Measurements from ENCODE around the gene KCNQ1. TPM values are rescaled to one million over a fixed set of nuclear protein-coding genes. Genes with fewer than 3 reads are reported as not detected.
A peak's percentile ranks its signal among the peaks of the same experiment; 100 is the strongest.

Gene KCNQ1
- total and polyA plus RNA-seq, 8 donors, result 14.0 to 61.1 (median 46.7) TPM

GRCh38 chr11:2775083-2775625, 330.3 kb downstream of the KCNQ1 start:
- TF ChIP-seq, protein P1, sequence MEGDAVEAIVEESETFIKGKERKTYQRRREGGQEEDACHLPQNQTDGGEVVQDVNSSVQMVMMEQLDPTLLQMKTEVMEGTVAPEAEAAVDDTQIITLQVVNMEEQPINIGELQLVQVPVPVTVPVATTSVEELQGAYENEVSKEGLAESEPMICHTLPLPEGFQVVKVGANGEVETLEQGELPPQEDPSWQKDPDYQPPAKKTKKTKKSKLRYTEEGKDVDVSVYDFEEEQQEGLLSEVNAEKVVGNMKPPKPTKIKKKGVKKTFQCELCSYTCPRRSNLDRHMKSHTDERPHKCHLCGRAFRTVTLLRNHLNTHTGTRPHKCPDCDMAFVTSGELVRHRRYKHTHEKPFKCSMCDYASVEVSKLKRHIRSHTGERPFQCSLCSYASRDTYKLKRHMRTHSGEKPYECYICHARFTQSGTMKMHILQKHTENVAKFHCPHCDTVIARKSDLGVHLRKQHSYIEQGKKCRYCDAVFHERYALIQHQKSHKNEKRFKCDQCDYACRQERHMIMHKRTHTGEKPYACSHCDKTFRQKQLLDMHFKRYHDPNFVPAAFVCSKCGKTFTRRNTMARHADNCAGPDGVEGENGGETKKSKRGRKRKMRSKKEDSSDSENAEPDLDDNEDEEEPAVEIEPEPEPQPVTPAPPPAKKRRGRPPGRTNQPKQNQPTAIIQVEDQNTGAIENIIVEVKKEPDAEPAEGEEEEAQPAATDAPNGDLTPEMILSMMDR (IDR thresholded peaks at IDR 0.05), result no peak
- no peak for FAIRE-seq
- Histone ChIP-seq H3K27ac (no peak overlapping the region), H3K4me3 (no peak overlapping the region), H3K4me1 (peaks cover 21 to 23% (median 21%) of the 10 kb centered on the region in 3 donors), H3K27me3 (no peaks in the 10 kb centered on the region), H3K36me3 (no peaks in the 10 kb centered on the region), H3K9me3 (no peaks in the 10 kb centered on the region)
- peak in 5 of 6 donors; percentile 7 to 61 (median 22) for DNase-seq
- WGBS, 2 donors, result 87 to 90% methylated on average over 5 of the region's 5 CpGs
- intact Hi-C loops (cut with DNase I), result no loop called here
- ATAC-seq, result no peak

DNA sequence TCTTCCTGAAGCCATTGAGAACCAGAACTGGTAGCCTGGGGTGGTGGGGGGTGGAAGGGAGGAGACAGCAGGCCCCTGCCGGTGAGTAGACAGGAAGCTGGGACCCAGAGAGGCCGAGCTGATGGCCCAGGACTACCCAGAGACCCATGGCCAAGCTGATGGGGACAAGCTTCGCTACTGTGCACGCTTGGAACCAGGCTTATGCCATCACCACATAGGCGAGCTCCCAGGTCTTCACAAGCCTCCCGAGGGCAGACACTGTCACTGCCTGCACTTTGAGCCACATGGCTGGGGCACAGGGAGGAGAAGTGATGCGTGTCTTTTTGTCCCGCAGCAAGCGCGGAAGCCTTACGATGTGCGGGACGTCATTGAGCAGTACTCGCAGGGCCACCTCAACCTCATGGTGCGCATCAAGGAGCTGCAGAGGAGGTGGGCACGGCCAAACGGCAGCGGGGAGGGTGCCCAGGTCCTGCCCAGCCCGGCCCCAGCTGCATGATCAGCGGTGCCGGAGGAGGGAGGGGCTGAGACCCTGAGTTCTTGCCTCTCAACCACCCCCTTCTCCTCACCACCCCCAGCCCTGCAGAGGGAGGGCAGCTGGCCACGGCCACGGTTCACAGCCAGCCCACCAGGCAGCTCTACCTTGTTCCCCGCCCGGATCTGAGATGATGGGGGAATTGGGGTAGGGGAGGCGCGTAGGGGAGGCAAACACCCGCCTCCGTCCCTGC, 331.0 kb downstream of the KCNQ1 start:
- no peaks in the 10 kb centered on the region for H3K9me3 ChIP-seq
- ATAC-seq, result no peak
- intact Hi-C loops (cut with DNase I), result no loop called here

DNA sequence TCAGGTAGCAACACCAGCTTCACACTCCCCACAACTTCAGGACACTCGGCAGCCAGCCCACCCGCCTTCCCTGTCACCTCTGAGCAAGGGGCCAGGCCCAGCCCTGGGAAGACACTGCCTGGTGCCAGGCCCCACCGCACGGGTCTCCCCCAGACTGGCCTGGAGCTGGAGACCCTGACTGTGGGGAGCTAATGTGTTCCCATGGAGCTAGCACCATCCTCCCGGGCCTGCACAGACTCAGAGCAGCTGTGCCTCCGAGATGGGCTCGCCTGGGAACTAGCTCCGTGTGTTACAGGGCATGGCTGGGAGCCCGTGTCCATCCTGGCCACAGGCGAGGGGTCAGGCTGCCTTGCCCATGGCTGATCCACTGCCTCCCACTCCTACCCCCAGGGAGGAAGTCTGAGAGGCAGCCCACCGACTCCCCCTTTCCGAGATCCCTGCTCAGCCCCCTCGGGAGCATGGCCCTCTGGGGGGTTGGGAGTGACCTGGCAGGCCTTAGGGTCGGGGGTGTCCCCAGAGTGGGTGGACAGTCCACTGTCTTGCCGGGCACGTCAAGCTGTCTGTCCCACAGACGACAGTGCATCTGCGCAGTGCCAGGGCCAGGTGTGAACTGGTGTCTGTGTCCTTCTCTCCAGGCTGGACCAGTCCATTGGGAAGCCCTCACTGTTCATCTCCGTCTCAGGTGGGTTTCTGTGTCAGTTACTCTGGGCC, 331.7 kb downstream of the KCNQ1 start:
- peak in 5 of 6 donors; percentile 13 to 67 (median 39) for DNase-seq
- FAIRE-seq, result no peak
- H3K27me3 ChIP-seq, result no peaks in the 10 kb centered on the region
- TF ChIP-seq, protein P1 (IDR thresholded peaks at IDR 0.05), result no peak
- intact Hi-C loops (cut with DNase I), result no loop called here
- 94 to 96% methylated on average over 19 of the region's 19 CpGs for WGBS, 2 donors
- no peak overlapping the region for H3K27ac ChIP-seq
- no peaks in the 10 kb centered on the region for H3K9me3 ChIP-seq
- ATAC-seq, result no peak
- H3K36me3 ChIP-seq, result no peaks in the 10 kb centered on the region
- H3K4me3 ChIP-seq, result no peak overlapping the region
- H3K4me1 ChIP-seq, result peaks cover 31 to 35% (median 35%) of the 10 kb centered on the region in 3 donors

More for the DNA sequence above, 331.0 kb downstream of the KCNQ1 start:
- Histone ChIP-seq H3K27ac (no peak overlapping the region), H3K4me3 (no peak overlapping the region), H3K4me1 (peaks cover 24 to 30% (median 28%) of the 10 kb centered on the region in 3 donors), H3K36me3 (no peaks in the 10 kb centered on the region), H3K27me3 (no peaks in the 10 kb centered on the region)
- TF ChIP-seq, protein P1 (IDR thresholded peaks at IDR 0.05), result no peak
- WGBS, 2 donors, result 93 to 94% methylated on average over 27 to 29 of the region's 29 CpGs
- FAIRE-seq (no peak), DNase-seq (peak in 4 of 6 donors; percentile 5 to 62 (median 40))

DNA sequence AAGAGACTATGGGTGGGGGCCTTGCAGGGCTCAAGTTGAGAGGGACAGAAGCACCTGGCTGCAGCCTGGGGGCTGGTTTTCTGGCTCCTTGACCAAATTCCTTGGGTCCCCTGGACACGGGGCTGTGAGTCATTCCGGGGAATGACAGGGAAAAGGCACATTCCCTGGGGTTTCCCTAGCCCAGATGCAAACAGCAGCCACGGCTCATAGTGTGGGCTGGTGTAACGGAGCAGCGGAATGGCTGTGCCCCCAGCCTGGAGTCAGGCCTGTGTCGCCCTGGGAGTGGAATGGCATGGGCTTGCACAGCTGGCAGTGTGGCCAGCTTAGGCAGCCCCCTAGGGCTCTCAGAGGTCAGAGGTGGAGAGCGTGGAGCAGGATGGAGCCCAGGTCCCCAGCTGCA, 332.6 kb downstream of the KCNQ1 start:
- TF ChIP-seq, protein P1 (IDR thresholded peaks at IDR 0.05), result no peak
- intact Hi-C loops (cut with DNase I), result no loop called here
- H3K27me3 ChIP-seq, result no peaks in the 10 kb centered on the region
- 77 to 80% methylated on average over 7 of the region's 7 CpGs for WGBS, 2 donors
- H3K36me3 ChIP-seq, result no peaks in the 10 kb centered on the region
- DNase-seq (peak in 4 of 6 donors; percentile 16 to 49 (median 34)), FAIRE-seq (no peak), ATAC-seq (no peak)
- H3K9me3 ChIP-seq, result no peaks in the 10 kb centered on the region
- peaks cover 35 to 36% (median 35%) of the 10 kb centered on the region in 3 donors for H3K4me1 ChIP-seq
- H3K4me3 ChIP-seq, result no peak overlapping the region
- peak overlapping the region in 3 of 4 donors; percentile 78 to 84 (median 81) for H3K27ac ChIP-seq
